ENCODE data around the gene MAGI2.

The MAGI2 gene

GRCh38 chr7:78013386-78013785, 1440.1 kb downstream of the MAGI2 start:
- Histone ChIP-seq H3K79me2 (ENCODE audit: insufficient read depth, low read length) (no peaks in the 10 kb centered on the region), H4K20me1 (ENCODE audit: insufficient read depth, low read length, poor library complexity, severe bottlenecking) (no peaks in the 10 kb centered on the region), H3K9me3 (ENCODE audit: insufficient read depth, low read depth, low read length) (no peaks in the 10 kb centered on the region), H3K4me2 (ENCODE audit: low read depth, low read length, poor library complexity, severe bottlenecking) (no peak overlapping the region), H3K4me3 (ENCODE audit: low read length, poor library complexity, severe bottlenecking) (no peak overlapping the region), H3K36me3 (ENCODE audit: insufficient read depth, low read length) (no peaks in the 10 kb centered on the region), H3K4me1 (ENCODE audit: insufficient read depth, low read length, poor library complexity, severe bottlenecking) (peaks cover under 1% of the 10 kb centered on the region), H3K9ac (ENCODE audit: low read depth, low read length, poor library complexity, severe bottlenecking) (no peak overlapping the region), H3K9me2 (replicated peaks; ENCODE audit: low read depth, low read length) (no peaks in the 10 kb centered on the region), H2AFZ (ENCODE audit: low read length) (no peak overlapping the region), H3K27me3 (ENCODE audit: insufficient read depth, low read length, poor library complexity, severe bottlenecking) (no peaks in the 10 kb centered on the region), H3F3A (ENCODE audit: low read depth) (no peaks in the 10 kb centered on the region)
- TF ChIP-seq EZH2phosphoT487 (IDR thresholded peaks at IDR 0.05; ENCODE audit: borderline replicate concordance), result no peak
- TF ChIP-seq CTCF (conservative IDR thresholded peaks at IDR 0.05; ENCODE audit: low read length), result no peak

GRCh38 chr7:78011642-78012041, 1441.8 kb downstream of the MAGI2 start:
- Histone ChIP-seq H3K9me2 (replicated peaks; ENCODE audit: low read depth, low read length) (no peaks in the 10 kb centered on the region), H4K20me1 (ENCODE audit: insufficient read depth, low read length, poor library complexity, severe bottlenecking) (no peaks in the 10 kb centered on the region), H3K4me2 (ENCODE audit: low read depth, low read length, poor library complexity, severe bottlenecking) (no peak overlapping the region), H2AFZ (ENCODE audit: low read length) (no peak overlapping the region), H3K4me3 (ENCODE audit: low read length, poor library complexity, severe bottlenecking) (no peak overlapping the region), H3K79me2 (ENCODE audit: insufficient read depth, low read length) (no peaks in the 10 kb centered on the region), H3K9me3 (ENCODE audit: insufficient read depth, low read depth, low read length) (no peaks in the 10 kb centered on the region), H3K36me3 (ENCODE audit: insufficient read depth, low read length) (no peaks in the 10 kb centered on the region), H3K4me1 (ENCODE audit: insufficient read depth, low read length, poor library complexity, severe bottlenecking) (no peaks in the 10 kb centered on the region), H3F3A (ENCODE audit: low read depth) (no peaks in the 10 kb centered on the region), H3K27me3 (ENCODE audit: insufficient read depth, low read length, poor library complexity, severe bottlenecking) (no peaks in the 10 kb centered on the region), H3K9ac (ENCODE audit: low read depth, low read length, poor library complexity, severe bottlenecking) (no peak overlapping the region)
- TF ChIP-seq CTCF (conservative IDR thresholded peaks at IDR 0.05; ENCODE audit: low read length) (no peak), EZH2phosphoT487 (IDR thresholded peaks at IDR 0.05; ENCODE audit: borderline replicate concordance) (no peak)

- H3K9me2 ChIP-seq (replicated peaks; ENCODE audit: low read depth, low read length), result no peaks in the 10 kb centered on the region
- no peaks in the 10 kb centered on the region for H3K79me2 ChIP-seq (ENCODE audit: insufficient read depth, low read length)
- no peak overlapping the region for H3K4me3 ChIP-seq (ENCODE audit: low read length, poor library complexity, severe bottlenecking)
- H3K9me3 ChIP-seq (ENCODE audit: insufficient read depth, low read depth, low read length), result no peaks in the 10 kb centered on the region
- no peaks in the 10 kb centered on the region for H4K20me1 ChIP-seq (ENCODE audit: insufficient read depth, low read length, poor library complexity, severe bottlenecking)
- no peak overlapping the region for H2AFZ ChIP-seq (ENCODE audit: low read length)
- TF ChIP-seq EZH2phosphoT487 (IDR thresholded peaks at IDR 0.05; ENCODE audit: borderline replicate concordance) (no peak), CTCF (conservative IDR thresholded peaks at IDR 0.05; ENCODE audit: low read length) (no peak)
- H3K9ac ChIP-seq (ENCODE audit: low read depth, low read length, poor library complexity, severe bottlenecking), result no peak overlapping the region
- H3F3A ChIP-seq (ENCODE audit: low read depth), result no peaks in the 10 kb centered on the region
- H3K4me2 ChIP-seq (ENCODE audit: low read depth, low read length, poor library complexity, severe bottlenecking), result no peak overlapping the region
- H3K36me3 ChIP-seq (ENCODE audit: insufficient read depth, low read length), result no peaks in the 10 kb centered on the region
- no peaks in the 10 kb centered on the region for H3K4me1 ChIP-seq (ENCODE audit: insufficient read depth, low read length, poor library complexity, severe bottlenecking)
- H3K27me3 ChIP-seq (ENCODE audit: insufficient read depth, low read length, poor library complexity, severe bottlenecking), result no peaks in the 10 kb centered on the region
Measured at GRCh38 chr7:78007231-78007630, 1446.2 kb downstream of the MAGI2 start.

Data from Loucy (cell line).